CD14-positive monocyte (primary cell): Measurements from ENCODE around the gene MPV17. TPM values are rescaled to one million over a fixed set of nuclear protein-coding genes. Genes with fewer than 3 reads are reported as not detected.
A peak's percentile ranks its signal among the peaks of the same experiment; 100 is the strongest.

Experiments
- DNase-seq, 3 donors: peaks; one replicate each; pipeline ENCODE4 v3.0.0-alpha.2; 2011 to 2022
- H2AFZ ChIP-seq: 2 replicates; pipeline ENCODE4 v1.6.0; 2012; ENCODE audit warnings: mild to moderate bottlenecking, low read depth, low read length, inconsistent platforms; ENCODE audit not compliant: insufficient read depth, poor library complexity, severe bottlenecking
- H3K27ac ChIP-seq, 2 donors: 1 replicate in 1 of 2; 2 replicates in 1 of 2; pipeline ENCODE4 v1.5.1; 2012 to 2013; ENCODE audit warnings: low read length in 2 of 2, control low read depth in 1 of 2, inconsistent platforms in 1 of 2, low read depth in 1 of 2, mild to moderate bottlenecking in 1 of 2
- H3K27me3 ChIP-seq, 2 donors: one replicate each; pipeline versions ENCODE4 v1.6.0 to v1.6.1; 2011 to 2013; ENCODE audit warnings: low read length in 2 of 2; ENCODE audit not compliant: control insufficient read depth in 2 of 2, insufficient read depth in 2 of 2
- H3K36me3 ChIP-seq, 2 donors: replicated peaks in 1 of 2; 1 replicate in 1 of 2; 2 replicates in 1 of 2; pipeline versions ENCODE4 v1.5.1 to v1.6.1; 2012 to 2013; ENCODE audit warnings: low read length in 2 of 2, control low read depth in 1 of 2, inconsistent platforms in 1 of 2, mild to moderate bottlenecking in 1 of 2; ENCODE audit not compliant: insufficient read depth in 2 of 2, control insufficient read depth in 1 of 2
- H3K4me1 ChIP-seq, 2 donors: 1 replicate in 1 of 2; 2 replicates in 1 of 2; pipeline versions ENCODE4 v1.5.1 to v1.6.1; 2012 to 2013; ENCODE audit warnings: low read length in 2 of 2, control low read depth in 1 of 2, inconsistent platforms in 1 of 2, mild to moderate bottlenecking in 1 of 2, moderate library complexity in 1 of 2; ENCODE audit not compliant: insufficient read depth in 2 of 2, control insufficient read depth in 1 of 2
- H3K4me2 ChIP-seq: replicated peaks from 2 replicates; pipeline ENCODE3; 2012; ENCODE audit warnings: low read length, moderate library complexity, mild to moderate bottlenecking; ENCODE audit not compliant: poor library complexity, severe bottlenecking; ENCODE audit errors: extremely low read depth
- H3K4me3 ChIP-seq, 3 experiments: fragments of 200-600 bp in 1 of 3; sonication (generic) in 1 of 3; replicated peaks in 1 of 3; 1 replicate in 2 of 3; 2 replicates in 1 of 3; pipeline ENCODE4 v1.5.1; 2011 to 2013; ENCODE audit warnings: low read length in 3 of 3, mild to moderate bottlenecking in 3 of 3, control low read depth in 2 of 3, low read depth in 2 of 3, inconsistent platforms in 1 of 3, moderate library complexity in 1 of 3
- H3K79me2 ChIP-seq: 2 replicates; pipeline ENCODE4 v1.6.0; 2012; ENCODE audit warnings: mild to moderate bottlenecking, control low read depth, inconsistent platforms, low read length, moderate library complexity; ENCODE audit not compliant: insufficient read depth
- H3K9ac ChIP-seq: 2 replicates; pipeline ENCODE4 v1.6.0; 2017; ENCODE audit warnings: low read length, mild to moderate bottlenecking; ENCODE audit not compliant: insufficient read depth, poor library complexity, severe bottlenecking
- H3K9me3 ChIP-seq, 2 donors: replicated peaks in 1 of 2; 1 replicate in 1 of 2; 2 replicates in 1 of 2; pipeline versions ENCODE4 v1.5.1 to v1.6.1; 2012 to 2013; ENCODE audit warnings: low read length in 2 of 2, control low read depth in 1 of 2; ENCODE audit not compliant: control insufficient read depth in 1 of 2, insufficient read depth in 1 of 2
- H4K20me1 ChIP-seq: 2 replicates; pipeline ENCODE4 v1.6.0; 2012; ENCODE audit warnings: mild to moderate bottlenecking, low read length, control low read depth, moderate library complexity; ENCODE audit not compliant: insufficient read depth
- H3K27ac Mint-ChIP-seq, 7 donors: one replicate each; pipeline ENCODE4 v1.8.0; 2020; ENCODE audit warnings: mild to moderate bottlenecking in 7 of 7, mixed read lengths in 7 of 7, moderate library complexity in 6 of 7, inconsistent platforms in 2 of 7
- H3K27me3 Mint-ChIP-seq, 3 donors: one replicate each; pipeline ENCODE4 v1.8.0; 2021 to 2022; ENCODE audit warnings: low read depth in 3 of 3, mild to moderate bottlenecking in 3 of 3, mixed read lengths in 3 of 3, moderate library complexity in 3 of 3, inconsistent platforms in 1 of 3
- H3K36me3 Mint-ChIP-seq, 2 donors: one replicate each; pipeline ENCODE4 v1.8.0; 2020; ENCODE audit warnings: mixed read lengths in 2 of 2, inconsistent platforms in 1 of 2, mild to moderate bottlenecking in 1 of 2
- H3K4me1 Mint-ChIP-seq: one replicate; pipeline ENCODE4 v1.8.0; 2020; ENCODE audit warnings: mild to moderate bottlenecking, mixed read lengths
- H3K4me3 Mint-ChIP-seq, 2 donors: one replicate each; pipeline ENCODE4 v1.8.0; 2020; ENCODE audit warnings: mild to moderate bottlenecking in 2 of 2, mixed read lengths in 2 of 2, moderate library complexity in 1 of 2
- H3K9me3 Mint-ChIP-seq, 7 donors: one replicate each; pipeline ENCODE4 v1.8.0; 2020 to 2022; ENCODE audit warnings: mixed read lengths in 7 of 7, mild to moderate bottlenecking in 6 of 7, moderate library complexity in 6 of 7, inconsistent platforms in 2 of 7
- CTCF ChIP-seq: fragments of 200-600 bp; IDR thresholded peaks from one replicate; pipeline ENCODE4 v1.8.0; 2022; ENCODE audit warnings: antibody characterized with exemption, mild to moderate bottlenecking
- WGBS: methylation state at CpG from one replicate; pipeline ENCODE4 v1.1.5; 2013; ENCODE audit warnings: missing lambda C conversion rate; ENCODE audit not compliant: insufficient coverage; 5-methylcytosine and 5-hydroxymethylcytosine counted together
- intact Hi-C, 2 donors: fragments of 100-400 bp; cut with micrococcal nuclease; formaldehyde crosslinking; loops; one replicate each; pipeline versions ENCODE4 v1.15.0 to v1.15.1; 2023
- polyA plus RNA-seq, 3 donors: library from polyadenylated mRNA; depleted of rRNA in 1 of 3; unstranded in 2 of 3; stranded (reverse) in 1 of 3; fragments of 300-500 nt in 2 of 3; fragments of >200 nt in 1 of 3; fragmentation: Illumina TruSeq in 2 of 3; gene quantifications; 1 replicate in 2 of 3; 2 replicates in 1 of 3; pipeline ENCODE4 v1.2.3, GENCODE V29; 2012 to 2021

Gene MPV17
- polyA plus RNA-seq, 3 donors, result 136 to 160 (median 160) TPM

DNA sequence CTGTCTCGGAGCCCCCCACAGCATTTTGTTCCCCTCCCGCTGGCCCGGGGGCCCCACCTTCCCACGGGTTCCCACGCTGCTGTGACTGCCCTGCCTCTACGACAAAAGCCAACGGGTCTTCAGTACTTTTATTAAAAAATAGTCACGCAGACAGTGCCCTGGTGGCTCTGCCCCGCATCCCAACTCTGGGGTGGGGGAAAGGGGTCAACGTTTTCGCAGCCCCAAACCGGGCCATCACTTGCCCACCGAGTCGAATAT lies 15.7 kb downstream of the MPV17 start:
- Histone ChIP-seq H4K20me1 (no peaks in the 10 kb centered on the region), H3K4me1 (peaks cover 12 to 14% of the 10 kb centered on the region in 2 donors), H3K27ac (no peak overlapping the region), H3K9ac (no peak overlapping the region), H3K4me3 (no peak overlapping the region), H3K4me2 (peak overlapping the region; percentile 3), H3K27me3 (peaks cover 4 to 32% of the 10 kb centered on the region in 2 donors), H2AFZ (no peak overlapping the region), H3K36me3 (peaks cover 14 to 29% of the 10 kb centered on the region in 2 donors), H3K9me3 (peaks cover 0 to 7% of the 10 kb centered on the region in 2 donors), H3K79me2 (no peaks in the 10 kb centered on the region)
- H3K27ac Mint-ChIP-seq, result no peak overlapping the region
- peak overlapping the region in 1 of 2 donors; percentile 73 for H3K4me3 Mint-ChIP-seq
- DNase-seq, result no peak
- WGBS, result 8% methylated on average over 11 of the region's 14 CpGs
- H3K36me3 Mint-ChIP-seq, result peaks cover 32 to 38% of the 10 kb centered on the region in 2 donors
- no peak for TF ChIP-seq CTCF
- H3K9me3 Mint-ChIP-seq, result peaks cover 0 to 6% (median 1%) of the 10 kb centered on the region in 7 donors
- intact Hi-C loops, result no loop called here
- peaks cover 38 to 48% (median 47%) of the 10 kb centered on the region in 3 donors for H3K27me3 Mint-ChIP-seq
- H3K4me1 Mint-ChIP-seq, result peaks cover 17% of the 10 kb centered on the region

- H3K9ac ChIP-seq, result peak overlapping the region; percentile 21
- intact Hi-C loops, result no loop called here
- TF ChIP-seq CTCF, result no peak
These were observed 16.2 kb downstream of the MPV17 start for GRCh38 chr2:27306573-27307286.

More at GRCh38 chr2:27306573-27307286, 16.2 kb downstream of the MPV17 start:
- peaks cover 10 to 24% of the 10 kb centered on the region in 2 donors for H3K36me3 ChIP-seq
- 2% methylated on average over 41 of the region's 51 CpGs for WGBS
- peak overlapping the region in 1 of 3 experiments; percentile 5 for H3K4me3 ChIP-seq
- Mint-ChIP-seq H3K27ac (no peak overlapping the region), H3K4me3 (peak overlapping the region in 1 of 2 donors; percentile 73), H3K9me3 (peaks cover 0 to 6% (median 1%) of the 10 kb centered on the region in 7 donors), H3K27me3 (peaks cover 38 to 48% (median 47%) of the 10 kb centered on the region in 3 donors), H3K4me1 (peaks cover 17% of the 10 kb centered on the region), H3K36me3 (peaks cover 27 to 33% of the 10 kb centered on the region in 2 donors)
- H3K9me3 ChIP-seq, result peaks cover 0 to 7% of the 10 kb centered on the region in 2 donors
- no peaks in the 10 kb centered on the region for H4K20me1 ChIP-seq
- H3K79me2 ChIP-seq, result no peaks in the 10 kb centered on the region
- no peak overlapping the region for H2AFZ ChIP-seq
- peaks cover 12 to 14% of the 10 kb centered on the region in 2 donors for H3K4me1 ChIP-seq
- no peak for DNase-seq
- no peak overlapping the region for H3K27ac ChIP-seq
- peak overlapping the region; percentile 3 for H3K4me2 ChIP-seq
- peaks cover 4 to 32% of the 10 kb centered on the region in 2 donors for H3K27me3 ChIP-seq
